HG02610 (cell line): Measurements from ENCODE around the gene THBS1.

Experiments used
- ATAC-seq: cut with Tn5 transposase; IDR thresholded peaks from one replicate; pipeline ENCODE4 v1.9.1; 2021; ENCODE audit warnings: mild to moderate bottlenecking, moderate library complexity; ENCODE audit not compliant: unreplicated experiment

THBS1 gene

GRCh38 chr15:39580485-39581241, at the start of gene THBS1:
Gene THBS1, plus strand, starts transcription at chr15:39581079. Its CDS starts 779 bp downstream, at chr15:39581858.
- ATAC-seq, result peak; percentile 9

GRCh38 chr15:39534996-39535395, 45.9 kb upstream of the THBS1 start:
- ATAC-seq, result no peak

GRCh38 chr15:39535466-39535865, 45.4 kb upstream of the THBS1 start:
- no peak for ATAC-seq

GRCh38 chr15:39538936-39539335, 41.9 kb upstream of the THBS1 start:
- no peak for ATAC-seq

- no peak for ATAC-seq
These were observed 41.4 kb upstream of the THBS1 start for GRCh38 chr15:39539466-39539865.

GRCh38 chr15:39539973-39540558, 40.8 kb upstream of the THBS1 start:
- ATAC-seq, result no peak

- no peak for ATAC-seq
These were observed 38.4 kb upstream of the THBS1 start for GRCh38 chr15:39542385-39543065.

- no peak for ATAC-seq
These were observed 37.2 kb upstream of the THBS1 start for GRCh38 chr15:39543651-39544050.

GRCh38 chr15:39546842-39547241, 34.0 kb upstream of the THBS1 start:
- no peak for ATAC-seq

- no peak for ATAC-seq
These were observed 32.3 kb upstream of the THBS1 start for GRCh38 chr15:39548561-39548960.

GRCh38 chr15:39549912-39550311, 31.0 kb upstream of the THBS1 start:
- no peak for ATAC-seq

GRCh38 chr15:39551476-39551875, 29.4 kb upstream of the THBS1 start:
- no peak for ATAC-seq

GRCh38 chr15:39552556-39552955, 28.3 kb upstream of the THBS1 start:
- ATAC-seq, result no peak

- no peak for ATAC-seq
These were observed 26.8 kb upstream of the THBS1 start for GRCh38 chr15:39553947-39554693.

- no peak for ATAC-seq
These were observed 26.0 kb upstream of the THBS1 start for GRCh38 chr15:39554746-39555387.

GRCh38 chr15:39555885-39556284, 25.0 kb upstream of the THBS1 start:
- ATAC-seq, result no peak

- ATAC-seq, result no peak
These were observed 24.4 kb upstream of the THBS1 start for GRCh38 chr15:39556461-39556860.

- ATAC-seq, result no peak
These were observed 22.5 kb upstream of the THBS1 start for GRCh38 chr15:39558421-39558820.

- ATAC-seq, result no peak
These were observed 15.8 kb upstream of the THBS1 start for GRCh38 chr15:39564972-39565665.

GRCh38 chr15:39565851-39566250, 15.0 kb upstream of the THBS1 start:
- no peak for ATAC-seq
